Measurements from ENCODE around the gene DNASE1.

Gene DNASE1

DNA sequence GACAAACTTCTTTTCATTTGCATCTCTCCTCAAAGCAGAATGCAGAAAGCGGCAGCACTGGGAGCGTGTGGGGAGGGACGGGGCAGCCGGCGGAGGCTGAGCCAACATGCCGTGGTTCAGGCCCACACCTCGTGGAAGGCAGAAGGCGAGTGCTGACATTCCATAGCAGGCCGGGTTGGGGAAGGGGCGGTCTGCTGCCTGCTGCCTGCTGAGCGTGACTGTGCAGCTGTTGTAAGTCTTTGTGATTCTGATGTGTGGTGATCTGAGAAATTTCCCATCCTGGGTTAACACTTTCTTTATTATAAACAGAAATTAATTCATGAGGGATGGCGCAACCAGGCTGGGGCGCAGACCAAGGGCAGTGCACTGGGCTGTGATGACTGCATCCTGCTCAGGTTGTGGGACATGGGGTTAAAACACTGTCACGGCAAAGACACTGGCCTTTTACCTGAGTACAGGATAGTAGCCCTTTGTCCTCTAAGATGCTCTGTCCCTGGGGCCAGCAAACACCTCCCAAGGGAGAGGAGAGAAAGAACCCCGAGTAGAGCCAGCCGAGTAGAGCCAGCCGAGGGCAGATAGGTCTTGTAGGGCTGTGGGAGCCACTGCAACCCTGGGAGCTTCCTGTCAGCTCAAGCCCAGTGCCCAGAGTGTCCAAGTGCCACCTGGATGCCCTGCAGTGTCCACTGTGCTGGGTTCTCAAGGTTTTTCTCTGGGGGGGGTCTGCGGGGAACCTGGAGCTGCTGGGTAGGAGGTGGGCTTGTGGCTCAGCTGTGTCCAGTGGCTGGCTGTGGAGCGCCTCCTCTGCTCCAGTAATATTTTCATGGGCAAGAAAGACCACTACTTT is 8.8 kb upstream of the DNASE1 start:
- POLR2A ChIA-PET: no interaction called here
- TF ChIP-seq, protein P1, sequence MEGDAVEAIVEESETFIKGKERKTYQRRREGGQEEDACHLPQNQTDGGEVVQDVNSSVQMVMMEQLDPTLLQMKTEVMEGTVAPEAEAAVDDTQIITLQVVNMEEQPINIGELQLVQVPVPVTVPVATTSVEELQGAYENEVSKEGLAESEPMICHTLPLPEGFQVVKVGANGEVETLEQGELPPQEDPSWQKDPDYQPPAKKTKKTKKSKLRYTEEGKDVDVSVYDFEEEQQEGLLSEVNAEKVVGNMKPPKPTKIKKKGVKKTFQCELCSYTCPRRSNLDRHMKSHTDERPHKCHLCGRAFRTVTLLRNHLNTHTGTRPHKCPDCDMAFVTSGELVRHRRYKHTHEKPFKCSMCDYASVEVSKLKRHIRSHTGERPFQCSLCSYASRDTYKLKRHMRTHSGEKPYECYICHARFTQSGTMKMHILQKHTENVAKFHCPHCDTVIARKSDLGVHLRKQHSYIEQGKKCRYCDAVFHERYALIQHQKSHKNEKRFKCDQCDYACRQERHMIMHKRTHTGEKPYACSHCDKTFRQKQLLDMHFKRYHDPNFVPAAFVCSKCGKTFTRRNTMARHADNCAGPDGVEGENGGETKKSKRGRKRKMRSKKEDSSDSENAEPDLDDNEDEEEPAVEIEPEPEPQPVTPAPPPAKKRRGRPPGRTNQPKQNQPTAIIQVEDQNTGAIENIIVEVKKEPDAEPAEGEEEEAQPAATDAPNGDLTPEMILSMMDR (IDR thresholded peaks at IDR 0.05; ENCODE audit: insufficient read depth, low read length, missing control alignments): no peak
- CTCF ChIA-PET: interaction anchor here (1.1 kb wide), 1 partner anchor 9 kb away, joined by 3 read pairs; no protein-coding TSS in a partner anchor
- DNase-seq (ENCODE audit: low read depth, low spot score): no peak
- no peak overlapping the region for H3K4me3 ChIP-seq (ENCODE audit: low read depth, low read length)

DNA sequence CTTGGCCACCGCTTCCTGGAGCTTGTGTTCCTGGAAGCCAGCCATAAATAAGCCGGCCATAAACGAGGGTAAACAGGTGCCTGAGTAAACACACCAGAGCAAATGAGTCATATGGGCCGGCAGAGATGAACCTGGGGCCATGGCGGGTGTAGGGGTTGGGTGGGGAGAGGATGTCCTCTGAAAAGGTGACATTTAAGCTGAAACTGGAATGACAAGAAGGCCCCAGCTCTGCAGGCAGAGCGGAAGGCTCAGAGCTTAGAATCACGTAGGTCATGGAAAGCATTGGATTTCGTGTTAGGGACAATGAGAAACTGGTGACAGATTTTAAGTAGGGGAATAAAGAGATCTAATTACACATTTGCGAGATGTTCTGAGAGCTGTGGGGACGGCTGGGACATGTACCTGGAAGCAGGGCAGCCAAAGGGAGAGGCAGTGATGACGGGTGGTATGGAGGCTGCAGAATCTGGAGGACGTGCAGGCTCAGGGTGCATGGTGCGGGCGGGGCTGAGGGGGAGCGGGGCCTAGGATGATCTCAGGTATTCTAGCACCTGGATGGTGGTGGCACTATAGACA is 8.1 kb upstream of the DNASE1 start:
- ChIA-PET POLR2A (no interaction called here), CTCF (no interaction called here)
- TF ChIP-seq, protein P1 (IDR thresholded peaks at IDR 0.05; ENCODE audit: insufficient read depth, low read length, missing control alignments): no peak
- no peak for DNase-seq (ENCODE audit: low read depth, low spot score)
- H3K4me3 ChIP-seq (ENCODE audit: low read depth, low read length): no peak overlapping the region

DNA sequence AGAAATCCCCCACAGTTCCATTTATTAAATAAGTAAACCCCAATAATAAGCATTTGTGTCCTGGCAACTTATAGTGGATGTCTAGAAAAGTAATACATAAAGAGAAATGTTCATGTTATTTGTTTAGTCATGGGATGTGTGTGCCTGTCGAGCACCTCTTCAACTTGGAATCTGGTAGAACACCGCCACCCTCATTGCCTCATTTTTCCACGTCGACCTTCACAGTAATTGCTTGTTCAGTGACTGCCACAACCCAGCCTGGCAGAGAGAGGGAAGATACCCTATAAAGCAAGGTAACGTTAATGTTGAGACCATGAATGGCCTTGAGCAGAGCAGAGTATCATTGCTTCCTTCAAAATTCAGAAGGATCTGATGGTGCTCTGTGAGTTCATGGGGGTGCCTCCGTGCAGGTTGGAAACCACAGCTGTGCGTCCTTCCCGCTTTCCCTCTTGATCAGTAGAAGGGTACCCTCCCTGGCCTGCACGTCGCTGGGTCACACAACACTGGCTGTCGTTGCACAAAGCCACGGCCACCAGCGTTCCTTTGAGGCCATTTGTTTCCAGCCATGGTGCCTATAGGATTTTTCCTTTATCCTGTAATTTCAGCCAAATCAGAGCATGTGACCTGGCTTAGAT is 3.7 kb upstream of the DNASE1 start:
- TF ChIP-seq, protein P1 (IDR thresholded peaks at IDR 0.05; ENCODE audit: insufficient read depth, low read length, missing control alignments): no peak
- CTCF ChIA-PET: interaction anchor here (1.5 kb wide), 1 partner anchor 603 kb away, joined by 3 read pairs; no protein-coding TSS in a partner anchor
- no peak for DNase-seq (ENCODE audit: low read depth, low spot score)
- POLR2A ChIA-PET: no interaction called here
- H3K4me3 ChIP-seq (ENCODE audit: low read depth, low read length): no peak overlapping the region

DNA sequence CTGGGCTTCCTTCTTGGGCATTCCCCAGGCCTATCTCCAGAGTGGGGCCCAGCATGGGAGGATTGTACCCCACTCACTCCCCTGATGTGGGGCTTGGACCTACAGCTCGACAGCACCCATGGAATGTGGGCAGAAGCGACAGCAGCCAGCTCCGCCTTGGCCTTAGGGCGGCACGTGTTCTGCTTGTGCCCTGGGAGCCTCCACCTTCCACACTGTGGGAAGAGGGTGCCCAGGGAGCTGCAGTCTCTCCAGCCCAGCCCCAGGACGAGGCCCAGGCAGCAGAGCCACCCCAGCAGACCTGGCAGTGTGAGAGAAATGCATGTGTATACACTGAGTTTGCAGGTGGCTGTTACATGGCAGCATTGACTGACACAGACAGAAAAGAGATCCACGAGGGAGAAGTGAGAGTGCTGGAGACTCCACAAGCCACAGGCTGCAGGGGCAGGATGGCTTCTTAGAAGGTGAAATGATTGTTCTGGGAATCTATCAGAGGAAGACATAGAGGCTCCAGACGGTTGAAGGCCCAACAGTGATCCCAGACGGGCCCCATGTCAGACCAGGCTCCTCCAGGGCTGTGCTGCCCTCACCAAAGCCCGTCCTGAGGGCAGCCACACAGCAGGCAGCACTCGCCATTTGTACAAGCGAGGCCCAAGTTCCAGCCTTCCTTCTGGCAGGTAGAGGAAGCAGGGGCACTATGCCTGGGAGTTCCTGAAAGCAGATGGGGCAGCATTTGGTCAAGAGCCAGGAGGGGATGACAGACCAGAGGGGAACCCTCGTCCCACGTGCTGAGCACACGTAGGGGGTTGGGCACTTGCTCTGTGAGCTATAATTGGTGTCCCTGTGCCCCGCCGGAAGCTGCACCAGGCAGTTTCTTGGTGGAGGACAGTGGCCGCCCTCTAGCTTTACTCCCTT is 2.8 kb upstream of the DNASE1 start:
- POLR2A ChIA-PET: no interaction called here
- H3K4me3 ChIP-seq (ENCODE audit: low read depth, low read length): no peak overlapping the region
- CTCF ChIA-PET: interaction anchor here (1.5 kb wide), 1 partner anchor 602 kb away, joined by 3 read pairs; no protein-coding TSS in a partner anchor
- TF ChIP-seq, protein P1 (IDR thresholded peaks at IDR 0.05; ENCODE audit: insufficient read depth, low read length, missing control alignments): no peak
- no peak for DNase-seq (ENCODE audit: low read depth, low spot score)

DNA sequence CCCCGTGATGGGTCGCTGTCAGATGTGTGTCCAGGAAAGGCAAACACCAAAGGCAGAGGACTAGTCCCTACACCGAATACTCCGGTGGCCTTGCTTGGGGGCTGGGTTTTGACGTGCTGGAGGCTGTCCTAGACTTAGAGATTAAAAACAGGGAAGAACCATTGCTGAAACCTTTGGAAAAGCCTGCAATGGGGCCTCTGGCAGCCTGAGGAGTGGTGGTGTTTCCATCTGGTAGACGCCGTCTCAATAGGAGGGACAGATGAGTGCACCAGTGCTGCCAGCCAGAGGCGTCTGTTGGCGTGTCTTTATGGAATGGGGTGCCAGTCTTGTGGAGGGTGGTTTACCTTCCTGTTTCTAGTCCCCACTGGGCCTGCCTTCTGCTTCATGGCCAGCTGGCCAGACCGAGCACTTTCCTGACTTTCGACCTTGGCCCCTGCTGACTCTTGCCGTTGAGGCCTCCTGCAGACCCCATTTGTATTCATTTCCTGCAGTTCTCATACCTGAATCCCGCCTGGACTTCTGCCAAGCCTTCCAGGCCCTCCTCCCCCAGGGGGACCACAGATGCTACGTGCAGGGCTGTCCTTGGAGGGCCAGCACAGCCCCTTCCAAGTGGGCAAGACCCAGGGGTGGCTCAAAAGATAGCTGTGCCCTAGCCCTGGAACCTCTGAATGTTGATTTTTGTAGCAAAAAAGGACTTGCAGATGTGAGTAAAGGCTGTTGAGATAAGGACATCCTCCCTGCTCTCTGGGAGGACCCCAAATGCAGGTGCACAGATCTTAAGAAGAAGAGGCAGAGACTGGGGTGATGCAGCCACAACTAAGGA is 1.9 kb upstream of the DNASE1 start:
- DNase-seq (ENCODE audit: low read depth, low spot score): no peak
- CTCF ChIA-PET: no interaction called here

More for the DNA sequence above, 1.9 kb upstream of the DNASE1 start:
- TF ChIP-seq, protein P1 (IDR thresholded peaks at IDR 0.05; ENCODE audit: insufficient read depth, low read length, missing control alignments): no peak
- H3K4me3 ChIP-seq (ENCODE audit: low read depth, low read length): no peak overlapping the region
- POLR2A ChIA-PET: no interaction called here
